RWPE1 (cell line): ENCODE data around the gene ATG4D.
"Not testable (repeated sequence)": the region's sequence is repeated elsewhere in the genome, so short reads cannot be mapped to it uniquely, and the experiment has no call there.

Source experiments
- CTCF ChIA-PET: fragments of 350-600 bp; sonication (Branson Sonifier 250); formaldehyde crosslinking; extraction: SDS; loops from one replicate; lab custom pipeline; 2021; lab: Yijun Ruan, JAX
- POLR2A ChIA-PET: fragments of 400-600 bp; formaldehyde crosslinking; extraction: SDS; loops from one replicate; lab custom pipeline; 2020; ENCODE audit warnings: antibody characterized with exemption; ENCODE audit not compliant: low non-redundant PET; lab: Yijun Ruan, JAX
- DNase-seq: peaks from one replicate; pipeline ENCODE4 v3.0.0; 2012; ENCODE audit warnings: low spot score
- H3K27ac ChIP-seq: fragments of 450-650 bp; 2 replicates; pipeline ENCODE4 v1.5.1; 2017
- TF ChIP-seq, protein P1 (sequence below): fragments of 450-650 bp; conservative IDR thresholded peaks from 2 replicates; pipeline ENCODE4 v1.5.1; 2017; ENCODE audit warnings: low read depth, mild to moderate bottlenecking

The ATG4D gene

DNA sequence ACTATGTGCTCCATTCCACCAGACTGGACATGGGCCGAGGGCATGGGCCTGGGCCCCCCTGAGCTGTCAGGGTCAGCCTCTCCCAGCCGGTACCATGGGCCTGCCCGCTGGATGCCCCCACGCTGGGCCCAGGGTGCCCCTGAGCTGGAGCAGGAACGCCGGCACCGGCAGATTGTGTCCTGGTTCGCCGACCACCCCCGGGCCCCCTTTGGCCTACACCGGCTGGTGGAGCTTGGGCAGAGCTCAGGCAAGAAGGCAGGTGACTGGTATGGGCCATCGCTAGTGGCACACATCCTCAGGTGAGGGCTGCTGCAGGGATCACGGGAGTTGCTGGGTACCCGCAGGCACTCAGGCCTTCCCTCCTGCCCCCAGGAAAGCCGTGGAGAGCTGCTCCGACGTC lies 3.1 kb downstream of the ATG4D start:
- H3K27ac ChIP-seq = peak overlapping the region; percentile 38
- DNase-seq = no peak
- TF ChIP-seq, protein P1, sequence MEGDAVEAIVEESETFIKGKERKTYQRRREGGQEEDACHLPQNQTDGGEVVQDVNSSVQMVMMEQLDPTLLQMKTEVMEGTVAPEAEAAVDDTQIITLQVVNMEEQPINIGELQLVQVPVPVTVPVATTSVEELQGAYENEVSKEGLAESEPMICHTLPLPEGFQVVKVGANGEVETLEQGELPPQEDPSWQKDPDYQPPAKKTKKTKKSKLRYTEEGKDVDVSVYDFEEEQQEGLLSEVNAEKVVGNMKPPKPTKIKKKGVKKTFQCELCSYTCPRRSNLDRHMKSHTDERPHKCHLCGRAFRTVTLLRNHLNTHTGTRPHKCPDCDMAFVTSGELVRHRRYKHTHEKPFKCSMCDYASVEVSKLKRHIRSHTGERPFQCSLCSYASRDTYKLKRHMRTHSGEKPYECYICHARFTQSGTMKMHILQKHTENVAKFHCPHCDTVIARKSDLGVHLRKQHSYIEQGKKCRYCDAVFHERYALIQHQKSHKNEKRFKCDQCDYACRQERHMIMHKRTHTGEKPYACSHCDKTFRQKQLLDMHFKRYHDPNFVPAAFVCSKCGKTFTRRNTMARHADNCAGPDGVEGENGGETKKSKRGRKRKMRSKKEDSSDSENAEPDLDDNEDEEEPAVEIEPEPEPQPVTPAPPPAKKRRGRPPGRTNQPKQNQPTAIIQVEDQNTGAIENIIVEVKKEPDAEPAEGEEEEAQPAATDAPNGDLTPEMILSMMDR = no peak
- ChIA-PET POLR2A (interaction anchor here (0.6 kb wide), 1 partner anchor 12 kb away, joined by 3 read pairs; no protein-coding TSS in a partner anchor), CTCF (interaction anchor here (0.5 kb wide), 1 partner anchor 112 kb away, joined by 8 read pairs; no protein-coding TSS in a partner anchor)

DNA sequence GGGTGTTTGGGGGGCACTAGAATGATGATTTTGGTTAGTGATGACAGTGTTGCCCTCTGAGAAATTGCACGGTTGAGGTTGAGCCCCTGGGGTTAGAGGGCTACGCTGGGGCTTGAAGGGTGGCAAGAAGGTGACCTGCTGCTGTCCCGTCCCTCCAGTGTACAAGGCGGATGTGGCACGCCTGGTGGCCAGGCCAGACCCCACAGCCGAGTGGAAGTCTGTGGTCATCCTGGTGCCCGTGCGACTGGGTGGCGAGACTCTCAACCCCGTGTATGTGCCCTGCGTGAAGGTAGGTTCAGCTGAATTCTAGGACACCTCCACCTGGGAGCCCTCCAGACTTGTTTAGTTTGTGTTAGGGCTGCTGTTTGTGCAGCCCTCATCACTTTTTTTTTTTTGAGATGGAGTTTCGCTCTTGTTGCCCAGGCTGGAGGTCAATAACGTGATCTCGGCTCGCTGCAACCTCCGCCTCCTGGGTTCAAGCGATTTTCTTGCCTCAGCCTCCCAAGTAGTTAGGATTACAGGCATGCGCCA lies 5.1 kb downstream of the ATG4D start:
- ChIA-PET POLR2A (no interaction called here), CTCF (interaction anchor here (0.7 kb wide), 1 partner anchor 96 kb away, joined by 4 read pairs; no protein-coding TSS in a partner anchor)
- TF ChIP-seq, protein P1 = no peak
- DNase-seq = no peak
- no peak overlapping the region for H3K27ac ChIP-seq

DNA sequence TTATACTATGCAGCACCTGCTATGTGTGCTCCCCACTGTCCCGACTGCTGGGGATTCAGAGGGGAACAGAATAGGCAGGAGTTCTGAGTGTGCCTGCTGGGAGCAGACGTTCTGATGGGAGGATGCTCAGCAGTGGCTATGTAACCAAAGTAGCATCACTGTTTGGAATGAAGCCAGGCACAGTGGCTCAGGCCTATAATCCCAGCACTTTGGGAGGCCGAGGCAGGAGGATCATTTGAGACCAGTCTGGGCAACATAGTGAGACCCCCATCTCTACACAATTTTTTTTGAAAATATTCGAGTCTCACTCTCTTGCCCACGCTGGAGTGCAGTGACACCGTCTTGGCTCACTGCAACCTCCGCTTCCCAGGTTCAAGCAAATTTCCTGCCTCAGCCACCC lies 6.0 kb downstream of the ATG4D start:
- POLR2A ChIA-PET = no interaction called here
- TF ChIP-seq, protein P1 = no peak
- DNase-seq = no peak
- H3K27ac ChIP-seq = peak overlapping the region; percentile 27
- CTCF ChIA-PET = no interaction called here

DNA sequence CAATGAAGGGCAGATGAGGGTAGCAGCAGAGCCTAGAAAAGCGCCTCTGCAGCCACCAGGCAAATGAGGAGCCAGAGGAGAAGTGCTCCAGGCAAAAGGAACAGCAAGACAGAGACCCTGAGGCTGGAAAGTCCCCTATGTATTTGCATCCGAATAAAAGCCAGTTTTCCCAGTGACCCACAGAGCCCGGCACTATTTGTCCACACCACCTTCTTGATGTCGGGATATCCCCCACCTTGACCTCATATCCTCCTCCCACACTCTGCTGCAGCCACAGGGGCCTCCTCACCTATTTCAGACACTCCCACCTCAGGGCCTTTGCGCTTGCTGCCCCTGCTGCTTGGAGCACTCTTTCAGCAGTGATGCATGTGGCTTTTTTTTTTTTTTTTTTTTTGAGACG lies 6.6 kb downstream of the ATG4D start:
- no peak for DNase-seq
- ChIA-PET CTCF (no interaction called here), POLR2A (no interaction called here)
- H3K27ac ChIP-seq = peak overlapping the region; percentile 27
- TF ChIP-seq, protein P1 = no peak

DNA sequence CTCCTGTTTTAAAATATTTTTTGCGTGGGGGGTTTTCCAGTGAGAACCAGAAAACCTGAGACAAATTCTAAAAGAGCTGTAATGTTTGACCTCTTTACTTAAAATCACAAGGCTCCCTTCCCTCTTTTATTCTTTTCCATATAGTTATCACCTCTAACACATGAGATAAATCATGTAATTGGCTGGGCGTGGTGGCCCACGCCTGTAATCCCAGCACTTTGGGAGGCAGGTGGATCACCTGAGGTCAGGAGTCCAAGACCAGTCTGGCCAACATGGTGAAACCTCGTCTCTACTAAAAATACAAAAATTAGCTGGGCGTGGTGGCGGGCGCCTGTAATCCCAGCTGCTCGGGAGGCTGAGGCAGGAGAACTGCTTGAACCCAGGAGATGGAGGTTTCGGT lies 7.3 kb downstream of the ATG4D start:
- ChIA-PET POLR2A (interaction anchor here (0.5 kb wide), 1 partner anchor 16 kb away, joined by 4 read pairs; no protein-coding TSS in a partner anchor), CTCF (interaction anchor here (0.6 to 1.5 kb wide), 5 partner anchors 10 to 78 kb away, joined by 3 to 12 read pairs (median 3); no protein-coding TSS in a partner anchor)
- peak overlapping the region; percentile 96 for H3K27ac ChIP-seq
- not testable (repeated sequence) for DNase-seq

DNA sequence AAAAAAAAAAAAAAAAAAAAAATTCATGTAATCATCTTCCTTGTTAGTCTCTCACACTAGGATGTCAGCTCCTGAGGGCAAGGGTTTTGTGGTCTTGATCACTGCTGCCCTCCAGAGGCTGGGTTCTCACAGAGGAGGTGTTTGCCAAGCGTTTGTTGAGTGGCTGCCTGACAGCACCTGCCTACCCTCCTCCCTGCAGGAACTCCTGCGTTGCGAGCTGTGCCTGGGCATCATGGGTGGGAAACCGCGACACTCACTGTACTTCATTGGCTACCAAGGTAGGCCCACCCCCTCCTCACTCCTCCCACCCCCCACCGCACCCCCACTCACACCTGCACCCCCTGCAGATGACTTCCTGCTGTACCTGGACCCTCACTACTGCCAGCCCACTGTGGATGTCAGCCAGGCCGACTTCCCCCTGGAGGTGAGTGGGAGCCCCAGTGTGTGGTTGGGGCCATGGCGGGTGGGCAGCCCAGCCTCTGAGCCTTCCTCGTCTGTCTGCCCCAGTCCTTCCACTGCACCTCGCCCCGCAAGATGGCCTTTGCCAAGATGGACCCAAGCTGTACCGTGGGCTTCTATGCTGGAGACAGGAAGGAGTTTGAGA lies 8.1 kb downstream of the ATG4D start:
- POLR2A ChIA-PET = interaction anchor here (0.6 to 0.8 kb wide), 3 partner anchors 14 to 57 kb away, joined by 3 to 7 read pairs (median 4); no protein-coding TSS in a partner anchor
- TF ChIP-seq, protein P1 = no peak
- peak overlapping the region; percentile 96 for H3K27ac ChIP-seq
- CTCF ChIA-PET = interaction anchor here (0.6 to 1.6 kb wide), 8 partner anchors 11 to 94 kb away, joined by 3 to 12 read pairs (median 4); no protein-coding TSS in a partner anchor
- DNase-seq = no peak
